HS-27A (cell line): ENCODE results near the gene FOXO3.
"Not testable (repeated sequence)": the region's sequence is repeated elsewhere in the genome, so short reads cannot be mapped to it uniquely, and the experiment has no call there.

Experiments used
- DNase-seq: peaks from one replicate; pipeline ENCODE4 v3.0.0-alpha.2; 2012; ENCODE audit warnings: low read depth, missing footprints

Gene FOXO3

DNA sequence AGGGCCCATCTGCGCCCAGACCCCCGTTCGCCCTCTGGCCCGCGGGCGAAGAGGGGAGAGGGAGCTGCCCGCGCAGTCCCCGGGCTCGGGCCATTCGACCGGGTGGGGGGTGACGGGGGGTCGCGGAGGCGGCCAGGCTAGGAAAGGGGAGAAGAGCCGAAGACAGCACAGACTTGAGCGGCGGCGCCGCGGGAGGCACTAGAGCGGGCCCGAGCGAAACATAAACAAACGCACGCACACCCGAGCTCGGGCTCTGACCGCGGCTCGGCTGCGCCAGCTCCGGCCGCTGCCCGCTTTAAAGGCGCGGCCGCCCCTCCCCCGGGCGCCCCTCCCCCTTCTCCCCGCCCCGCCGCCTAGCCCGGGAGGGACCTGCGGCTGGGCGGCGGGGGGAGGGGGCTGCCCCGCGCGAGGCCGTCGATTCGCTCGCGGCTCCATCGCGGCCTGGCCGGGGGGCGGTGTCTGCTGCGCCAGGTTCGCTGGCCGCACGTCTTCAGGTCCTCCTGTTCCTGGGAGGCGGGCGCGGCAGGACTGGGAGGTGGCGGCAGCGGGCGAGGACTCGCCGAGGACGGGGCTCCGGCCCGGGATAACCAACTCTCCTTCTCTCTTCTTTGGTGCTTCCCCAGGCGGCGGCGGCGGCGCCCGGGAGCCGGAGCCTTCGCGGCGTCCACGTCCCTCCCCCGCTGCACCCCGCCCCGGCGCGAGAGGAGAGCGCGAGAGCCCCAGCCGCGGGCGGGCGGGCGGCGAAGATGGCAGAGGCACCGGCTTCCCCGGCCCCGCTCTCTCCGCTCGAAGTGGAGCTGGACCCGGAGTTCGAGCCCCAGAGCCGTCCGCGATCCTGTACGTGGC, at the start of gene FOXO3:
Gene FOXO3 (plus strand): TSS at position 455 of the 846 bp plus-strand sequence. CDS start 292 bp downstream, at position 747.
- DNase-seq = no peak

DNA sequence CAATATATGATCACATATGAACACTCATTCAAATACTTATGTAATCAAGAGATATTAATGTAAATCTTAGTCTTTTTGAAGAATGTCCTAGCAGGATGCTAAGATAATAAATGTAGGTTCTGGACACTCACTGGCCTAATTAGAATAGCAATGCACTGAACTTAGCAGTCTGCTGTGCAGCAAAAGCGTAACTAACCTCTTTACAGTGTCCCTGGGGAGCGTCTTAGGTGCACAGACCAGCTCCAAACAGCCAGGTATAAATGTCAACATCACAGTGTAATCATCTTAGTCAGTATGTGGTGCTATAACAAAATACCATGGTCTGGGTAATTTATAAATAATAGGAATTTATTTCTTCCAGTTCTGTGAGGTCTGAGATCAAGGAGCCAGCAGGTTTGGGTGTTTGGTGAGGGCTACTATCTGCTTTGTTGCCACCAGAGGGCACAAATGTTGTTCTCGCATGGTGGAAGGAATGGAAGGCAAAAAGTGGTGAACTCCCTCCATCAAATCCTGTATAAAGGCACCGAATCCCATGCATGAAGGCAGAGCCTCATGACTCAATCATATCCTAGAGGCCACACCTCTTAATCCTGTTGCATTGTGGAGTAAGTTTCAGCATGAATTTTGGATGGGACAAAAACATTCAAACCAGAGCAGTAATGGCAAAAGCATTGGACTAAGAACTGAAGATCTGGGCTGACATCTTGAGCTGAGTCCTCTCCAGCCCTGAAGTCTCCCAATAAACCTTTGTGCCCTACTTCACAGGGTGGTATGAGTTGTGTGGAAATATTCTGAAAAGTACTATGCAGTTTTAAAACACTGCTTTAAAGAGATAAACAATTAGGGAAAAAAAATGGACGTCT, 41.8 kb upstream of the FOXO3 start:
- no peak for DNase-seq

DNA sequence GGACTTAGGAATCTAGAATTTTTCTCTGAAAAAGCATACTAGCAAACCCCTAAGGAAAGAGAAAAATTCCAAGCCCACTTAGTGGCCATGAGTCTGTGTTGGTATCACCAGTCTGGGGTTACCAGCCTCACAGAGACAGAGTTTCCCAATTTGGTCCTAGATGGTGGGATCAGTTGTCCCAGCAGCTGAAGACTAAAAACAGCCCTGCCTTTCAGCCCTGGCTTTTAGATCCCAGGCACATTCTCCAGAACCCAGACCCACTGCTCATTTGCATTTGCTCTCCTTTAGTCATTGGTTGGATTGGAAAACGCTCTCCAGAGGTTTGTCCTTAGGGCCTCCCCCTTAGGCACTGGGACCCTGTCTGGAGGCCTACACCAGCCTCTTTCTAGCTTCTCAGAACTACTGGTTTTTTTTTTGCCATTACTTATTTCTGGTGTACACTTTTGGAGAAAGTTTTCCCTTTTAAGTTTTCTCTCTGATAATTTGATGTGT, 39.1 kb upstream of the FOXO3 start:
- no peak for DNase-seq

DNA sequence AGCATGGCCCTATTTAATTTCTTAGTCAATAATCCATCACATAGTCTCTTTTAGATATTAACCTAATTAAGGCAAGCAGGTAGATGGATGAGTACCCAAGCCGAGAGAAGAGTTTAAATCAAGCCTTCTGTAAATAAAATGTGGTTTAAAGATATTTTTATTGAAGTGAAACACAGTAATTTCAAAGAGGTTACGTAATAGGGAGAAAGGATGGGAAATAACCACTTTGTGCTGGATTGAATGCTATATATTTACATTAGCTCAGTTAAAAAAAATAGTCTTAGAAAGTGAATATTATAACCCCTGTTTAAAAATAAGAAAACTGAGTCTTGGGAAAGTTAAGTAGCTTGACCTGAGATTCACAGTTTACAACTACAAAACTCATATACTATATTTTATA, 37.0 kb upstream of the FOXO3 start:
- no peak for DNase-seq

DNA sequence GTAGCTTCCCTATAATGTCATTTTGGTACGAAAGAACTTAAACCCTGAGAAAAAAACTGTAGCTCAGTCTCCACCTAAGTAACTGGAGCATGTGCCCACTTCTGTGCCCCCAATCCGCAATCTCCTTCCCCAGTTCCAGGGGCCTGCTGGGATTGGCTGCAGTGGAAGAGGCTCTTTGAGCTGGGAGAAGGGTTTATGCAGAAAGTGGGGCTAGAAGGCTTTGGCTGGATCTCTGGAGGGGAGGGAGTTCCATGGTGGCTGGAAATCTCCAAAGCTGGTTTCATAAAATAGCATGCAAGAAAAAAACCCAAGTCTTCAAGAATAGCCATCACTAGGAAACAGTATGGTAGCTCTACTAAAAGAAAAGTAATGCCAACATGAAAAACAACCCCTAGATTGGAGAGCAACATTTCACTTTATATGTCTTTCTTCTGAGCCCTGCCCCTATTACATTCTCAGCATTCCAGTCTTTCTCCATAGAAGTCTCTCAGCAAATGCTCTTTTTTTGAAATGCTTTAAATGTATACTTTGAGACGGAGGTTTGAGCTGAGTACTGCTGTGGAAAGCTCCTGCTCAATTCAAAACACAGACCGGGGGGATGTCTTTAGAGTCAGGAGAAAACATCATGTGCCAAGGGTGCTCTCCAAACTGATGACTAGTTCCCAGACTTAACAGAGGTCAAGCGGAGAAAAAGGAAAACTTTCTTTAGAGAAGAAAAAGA, 36.0 kb upstream of the FOXO3 start:
- DNase-seq = no peak

DNA sequence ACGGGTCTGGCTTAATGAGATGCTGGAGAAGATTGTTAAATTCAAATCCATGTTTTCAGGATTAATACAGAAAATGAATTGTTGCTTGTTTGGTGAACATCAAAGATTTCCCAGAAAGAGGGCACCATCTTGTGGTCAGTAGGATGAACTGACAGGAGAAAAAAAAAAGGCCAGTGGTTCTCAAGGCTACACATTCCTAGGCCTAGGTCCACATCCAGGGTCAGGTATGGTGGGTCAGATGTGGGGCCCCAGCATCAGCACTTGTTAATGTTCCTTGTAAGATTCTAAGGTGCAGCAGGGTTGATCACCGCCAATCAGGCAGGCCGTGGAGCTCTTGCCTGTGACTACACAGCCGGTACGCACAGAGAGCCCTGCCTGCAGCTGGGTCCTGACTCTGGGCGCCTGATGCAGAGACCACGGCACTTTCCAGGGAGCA, 34.0 kb upstream of the FOXO3 start:
- DNase-seq = no peak

DNA sequence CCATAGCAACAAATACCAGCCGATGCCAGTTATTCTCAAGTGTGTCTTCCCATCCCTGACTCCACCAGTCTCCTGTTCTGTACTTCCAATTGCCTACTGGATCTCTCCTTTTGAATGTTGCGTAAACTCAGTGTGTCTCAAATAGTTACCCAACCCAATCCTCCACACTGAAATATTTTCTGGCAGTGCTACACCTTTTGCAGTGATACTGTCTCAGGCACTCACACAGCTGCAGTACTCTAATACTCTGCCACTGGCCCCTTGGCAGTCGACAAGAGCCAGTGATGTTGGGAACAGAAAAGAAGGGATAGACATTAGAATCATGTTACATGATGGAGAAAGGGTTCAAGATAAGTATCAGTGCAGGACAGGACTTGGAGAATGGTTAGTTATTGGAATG, 31.8 kb upstream of the FOXO3 start:
- DNase-seq = no peak

DNA sequence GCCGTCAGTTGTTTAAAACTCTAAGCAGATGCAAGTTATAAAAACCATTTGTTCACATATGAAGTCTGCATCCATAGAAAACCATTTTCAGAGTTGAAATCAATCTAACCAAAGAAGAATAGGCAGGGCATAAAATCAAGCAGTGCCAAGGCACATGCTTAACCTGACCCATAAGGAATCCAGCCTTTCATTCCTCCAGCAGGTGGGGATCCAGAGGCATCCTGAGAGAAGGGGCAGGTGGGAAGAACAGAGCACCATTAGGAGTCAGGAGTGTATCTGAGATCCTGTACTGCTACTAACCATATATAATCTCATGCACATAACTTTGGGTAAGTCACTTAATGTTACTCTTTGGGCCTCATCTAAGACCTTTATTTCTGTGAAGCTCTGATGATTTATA, 29.4 kb upstream of the FOXO3 start:
- no peak for DNase-seq

DNA sequence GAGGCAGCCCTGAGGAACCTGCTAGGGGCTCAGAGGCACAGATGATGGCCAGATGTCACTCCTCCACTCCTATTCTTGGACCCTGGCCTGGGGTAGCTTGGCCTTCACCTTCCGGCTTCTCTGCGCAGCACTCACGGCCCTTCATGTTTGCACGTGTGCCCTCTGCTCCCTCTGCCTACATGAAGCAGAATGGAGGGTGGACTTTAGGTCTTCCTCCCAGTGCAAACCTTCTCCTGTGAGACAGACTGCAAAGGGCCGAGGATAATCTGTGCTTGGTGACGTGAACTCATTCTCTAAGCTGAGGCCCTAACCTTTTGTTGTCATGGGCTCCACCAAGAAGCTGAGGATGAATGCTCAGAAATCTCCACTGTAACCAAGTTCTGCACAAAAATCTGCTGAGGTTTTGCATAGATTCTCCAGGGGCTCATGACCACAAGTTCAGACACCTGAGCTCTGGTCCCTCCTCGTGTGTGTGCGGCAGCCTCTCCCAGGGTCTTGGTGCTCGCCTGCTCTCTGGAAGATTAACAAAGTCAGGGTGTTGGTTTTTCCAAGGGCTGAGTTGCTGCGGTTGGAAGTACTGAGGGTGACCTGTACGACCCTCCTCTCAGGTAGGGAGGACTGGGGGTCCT, 25.5 kb upstream of the FOXO3 start:
- DNase-seq = no peak

DNA sequence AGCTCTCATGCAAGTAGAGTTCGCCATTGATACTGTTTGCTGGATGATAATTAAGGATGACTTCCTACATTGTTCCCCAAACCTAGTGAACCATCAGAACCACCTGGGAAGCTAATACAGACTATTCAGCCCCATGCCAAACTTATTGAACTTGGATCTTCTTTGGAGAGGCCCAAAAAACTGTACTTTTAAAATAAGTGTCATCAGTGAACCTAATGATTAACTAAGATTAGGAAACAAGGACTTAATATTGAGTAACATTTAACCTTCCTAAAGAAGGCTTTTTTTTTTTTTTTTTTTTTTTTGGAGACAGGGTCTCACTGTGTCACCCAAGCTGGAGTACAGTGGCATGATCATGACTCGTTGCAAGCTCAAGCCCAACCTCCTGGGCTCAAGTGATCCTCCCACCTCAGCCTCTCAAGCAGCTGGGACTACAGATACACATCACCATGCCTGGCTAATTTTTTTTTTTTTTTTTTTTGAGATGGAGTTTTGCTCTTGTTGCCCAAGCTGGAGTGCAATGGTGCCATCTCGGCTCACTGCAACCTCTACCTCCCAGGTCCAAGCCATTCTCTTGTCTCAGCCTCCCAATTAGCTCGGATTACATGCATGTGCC, 24.7 kb upstream of the FOXO3 start:
- DNase-seq = not testable (repeated sequence)

DNA sequence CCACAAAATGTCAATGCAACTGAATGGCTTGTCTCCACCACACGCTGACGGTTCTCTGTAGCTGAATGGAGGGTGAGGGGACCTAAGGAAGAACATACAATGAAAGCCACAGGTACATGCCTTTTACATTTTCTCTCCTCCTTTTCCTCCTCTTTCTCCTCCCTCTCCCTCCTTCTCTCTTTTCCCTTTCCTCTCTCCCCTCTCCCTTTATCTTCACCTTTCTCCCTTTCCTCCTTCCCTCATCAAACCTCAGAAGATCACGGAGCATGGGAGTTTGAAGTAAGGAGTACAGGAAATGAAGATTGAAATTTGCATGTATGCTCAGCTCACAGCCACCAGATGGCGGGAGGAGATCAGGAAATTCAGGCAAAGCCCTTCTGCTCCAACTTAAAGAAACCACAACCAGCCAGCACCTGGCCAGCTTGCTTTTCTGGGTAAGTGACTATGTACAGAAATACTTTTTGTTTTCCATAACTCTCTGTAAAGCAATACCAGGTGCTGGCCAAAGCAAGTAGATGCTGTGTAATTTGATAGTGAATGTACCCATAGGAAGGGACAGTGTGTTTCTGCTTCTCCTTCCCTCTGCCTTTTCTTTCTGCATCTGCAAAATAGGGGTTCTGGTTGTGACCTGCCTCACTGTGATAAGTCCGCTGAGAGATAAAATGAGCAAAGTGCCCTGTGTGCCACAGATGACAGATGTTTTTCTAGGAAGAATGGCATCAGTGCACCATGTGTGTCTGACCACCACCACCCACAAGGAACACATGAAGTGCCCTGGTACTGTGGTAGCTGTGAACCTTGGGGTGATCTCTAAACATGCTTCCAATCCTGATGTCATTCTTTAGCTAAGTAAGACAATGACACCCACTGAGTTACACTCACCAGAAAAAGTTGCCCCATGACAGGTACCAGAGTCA, 18.6 kb upstream of the FOXO3 start:
- no peak for DNase-seq

DNA sequence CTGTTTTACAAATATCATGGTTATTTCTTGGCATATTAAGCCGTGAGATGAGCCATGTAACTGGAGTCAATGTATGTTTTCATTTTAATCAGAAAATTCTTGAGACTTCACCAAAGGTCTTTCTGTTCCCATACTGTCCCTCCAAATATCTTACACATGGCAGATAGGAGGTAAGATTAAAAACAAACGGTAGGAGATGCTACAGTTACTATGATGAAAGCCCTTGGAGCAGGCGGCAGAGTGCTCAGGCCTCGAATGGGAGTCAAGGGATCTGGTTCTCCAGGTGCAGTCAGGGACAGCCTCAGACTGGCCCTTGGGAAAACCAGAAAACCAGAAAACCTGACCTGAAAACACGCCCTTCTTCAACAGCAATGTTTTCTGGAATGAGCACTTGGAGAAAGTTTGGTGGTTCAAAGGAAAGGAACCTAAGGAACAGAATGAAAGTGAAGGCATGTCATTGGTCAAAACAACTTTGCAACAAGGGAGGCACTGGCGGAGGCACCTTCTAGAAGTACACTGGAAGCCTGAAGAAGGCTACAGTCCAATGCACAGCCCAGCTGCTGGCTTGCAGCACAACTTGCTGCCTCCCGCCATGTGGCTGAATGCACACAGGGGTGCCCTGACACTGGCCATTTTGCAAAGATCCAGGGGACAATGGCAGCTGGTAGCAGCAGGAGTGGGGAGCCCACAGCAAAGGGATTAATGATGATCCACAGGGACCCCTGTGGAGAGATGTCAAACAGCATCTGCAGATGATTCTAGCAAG, 17.4 kb upstream of the FOXO3 start:
- DNase-seq = no peak

DNA sequence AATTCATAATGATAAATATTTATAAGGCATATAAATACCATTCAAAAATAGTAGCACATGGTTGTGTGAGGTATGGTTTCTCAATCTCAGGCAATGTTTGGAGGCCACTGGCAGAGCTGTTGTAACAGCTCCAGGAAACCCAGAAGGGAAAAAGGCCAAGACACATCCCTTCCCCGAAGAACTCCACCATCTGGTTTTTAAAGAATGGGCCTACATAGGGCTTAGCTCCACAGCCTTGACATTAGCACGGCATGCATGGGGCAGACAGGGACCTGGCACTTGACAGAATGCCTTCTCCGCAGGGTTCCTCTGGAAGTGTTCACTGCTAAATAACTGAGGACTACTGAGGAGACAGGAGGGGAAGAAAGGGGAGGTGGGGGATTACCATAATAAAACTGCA, 16.1 kb upstream of the FOXO3 start:
- no peak for DNase-seq

DNA sequence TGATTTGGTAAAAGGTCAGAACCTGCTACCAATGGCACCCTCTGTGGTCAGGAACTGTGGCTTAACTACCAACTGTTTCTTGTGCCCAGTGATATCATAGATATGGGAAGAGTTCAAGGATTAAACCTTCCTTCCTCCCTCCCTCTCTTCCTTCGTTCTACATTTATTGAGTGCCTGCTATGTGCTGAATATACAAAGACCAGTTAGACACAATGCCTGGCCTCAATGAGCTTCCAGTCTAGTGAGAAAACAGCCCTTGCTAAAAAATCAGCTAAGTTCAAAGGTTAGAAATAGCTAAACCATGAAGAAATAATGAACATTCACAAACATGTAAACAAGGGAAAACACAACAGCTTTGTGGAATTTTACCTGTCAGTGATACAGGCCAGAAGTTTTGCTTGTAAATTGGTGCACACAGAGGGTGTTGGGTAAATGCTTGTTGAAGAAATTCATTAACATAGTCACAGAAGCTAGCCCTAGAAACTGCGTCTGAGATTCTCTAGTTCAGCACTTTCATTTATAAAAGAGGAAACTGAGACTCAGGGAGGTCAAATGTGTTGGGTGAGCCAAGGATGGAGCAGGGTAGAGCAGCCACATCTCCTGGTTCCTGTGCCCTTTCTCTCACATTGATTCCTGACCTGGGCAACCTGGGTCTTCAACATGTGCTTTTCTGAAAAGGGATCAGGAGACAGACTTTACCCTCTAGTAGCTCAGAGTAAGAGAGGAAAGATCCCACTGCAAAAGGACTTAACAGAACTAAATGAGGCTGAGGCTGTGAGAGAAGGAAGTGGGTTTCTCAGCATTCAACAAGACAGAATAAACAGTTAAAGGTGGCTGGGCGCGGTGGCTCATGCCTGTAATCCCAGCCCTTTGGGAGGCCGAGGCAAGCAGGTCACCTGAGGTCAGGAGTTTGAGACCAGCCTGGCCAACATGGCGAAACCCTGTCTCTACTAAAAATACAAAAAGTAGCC, 14.4 kb upstream of the FOXO3 start:
- no peak for DNase-seq

DNA sequence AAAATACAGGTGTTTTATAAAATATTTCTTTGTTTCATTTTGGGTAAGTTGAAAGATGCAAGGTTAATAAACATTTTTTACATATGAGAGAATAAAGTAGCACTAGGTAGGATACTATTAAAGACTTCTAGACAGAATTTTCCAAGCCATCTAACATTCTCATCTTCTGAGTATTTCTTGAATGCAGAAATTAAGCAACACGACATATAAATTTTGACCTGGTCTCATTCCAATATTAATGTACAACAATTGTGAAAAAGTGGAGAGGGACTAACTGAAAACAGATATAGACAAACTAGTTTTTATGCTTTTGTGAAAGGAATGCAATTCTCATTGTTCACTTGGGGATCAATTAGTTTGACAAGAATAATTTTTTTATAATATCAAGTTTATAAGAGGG, 11.5 kb upstream of the FOXO3 start:
- no peak for DNase-seq

DNA sequence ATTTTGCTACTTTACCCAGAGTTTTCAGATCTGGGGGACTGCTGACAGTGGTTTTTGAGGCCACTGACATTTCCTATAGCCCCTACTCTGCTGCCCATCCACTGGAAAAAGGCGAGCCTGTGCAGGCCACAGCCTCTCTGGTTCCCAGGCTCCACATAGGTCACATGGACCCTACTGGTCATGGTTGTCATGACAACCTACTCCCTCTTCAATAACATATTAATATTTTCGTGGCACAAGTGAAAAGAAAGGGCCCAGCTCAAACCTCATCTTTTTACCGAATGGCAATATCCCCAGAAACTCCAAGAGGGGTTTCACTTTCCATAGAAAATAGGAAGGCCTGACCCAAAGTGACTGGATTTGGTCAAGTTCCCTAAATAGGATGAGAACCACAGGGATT, 11.0 kb upstream of the FOXO3 start:
- no peak for DNase-seq

DNA sequence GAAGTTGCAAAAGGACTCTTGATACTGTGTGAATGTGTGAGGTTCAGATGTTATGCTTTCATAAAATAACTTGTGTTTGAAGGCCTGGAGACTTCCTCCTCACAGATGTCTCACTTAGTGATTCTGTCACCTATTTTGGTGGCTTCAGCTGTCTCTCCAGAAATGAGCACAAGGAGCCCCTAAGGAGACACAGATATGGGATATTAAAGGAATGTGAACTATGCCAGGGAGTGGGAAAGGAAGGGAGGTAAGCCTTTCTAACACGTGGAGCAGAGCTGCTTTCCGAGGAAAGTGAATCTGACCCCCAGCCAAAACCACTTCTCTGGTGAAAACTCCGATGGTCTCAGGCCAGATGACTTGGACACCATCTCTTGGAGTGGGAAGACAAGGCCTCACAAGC, 10.5 kb upstream of the FOXO3 start:
- no peak for DNase-seq

DNA sequence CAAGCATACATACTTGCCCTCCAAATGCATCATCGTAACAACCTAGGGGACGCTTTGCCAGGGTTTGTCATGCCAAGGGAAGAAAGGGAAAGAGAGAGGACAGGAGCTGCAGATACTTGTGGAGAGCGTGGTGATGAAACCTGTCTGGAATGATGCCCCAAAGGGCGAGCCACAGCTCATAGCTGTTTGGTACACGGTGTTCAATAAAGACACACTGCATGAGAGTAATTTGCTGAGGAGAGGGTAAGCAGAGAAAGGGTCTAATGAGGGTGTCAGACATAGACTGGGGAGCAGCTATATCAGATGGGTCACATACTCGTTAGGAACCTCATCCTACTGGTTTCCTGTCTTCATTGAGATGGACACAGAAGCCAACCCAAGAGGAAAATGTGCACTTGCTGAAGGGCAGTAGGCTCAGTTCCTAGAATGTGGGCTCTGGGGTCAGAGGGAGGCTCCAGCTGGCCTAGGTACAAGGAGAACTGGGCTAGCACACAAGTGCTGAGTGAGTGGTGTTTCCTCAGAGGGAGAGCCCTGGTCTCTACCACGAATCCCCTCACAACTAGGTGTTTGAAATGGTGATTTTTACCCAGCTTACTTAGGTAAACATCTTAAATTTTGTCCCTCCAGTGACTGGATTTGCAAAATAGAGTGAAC, 5.2 kb upstream of the FOXO3 start:
- no peak for DNase-seq
